IPS-NIHi7 (cell line): ENCODE data around the gene BAG1.

Experiments used
- DNase-seq: peaks from one replicate; pipeline ENCODE4 v3.0.0; 2012; ENCODE audit warnings: mixed read lengths; ENCODE audit errors: extremely low spot score

Gene BAG1

DNA sequence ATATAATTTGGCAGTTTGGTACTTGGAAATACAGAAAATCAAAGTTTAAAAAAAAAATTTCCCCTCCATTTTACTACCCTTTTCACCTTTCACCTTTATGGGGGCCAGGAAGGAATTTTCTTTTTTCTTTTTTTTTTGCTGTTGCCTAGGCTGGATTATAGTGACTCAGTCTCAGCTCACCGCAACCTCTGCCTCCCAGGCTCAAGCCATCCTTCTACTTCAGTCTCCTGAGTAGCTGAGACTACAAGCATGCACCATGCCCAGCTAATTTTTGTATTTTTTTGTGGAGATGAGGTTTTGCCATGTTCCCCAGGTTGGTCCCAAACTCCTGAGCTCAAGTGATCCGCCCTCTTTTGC, 9.4 kb upstream of the BAG1 start:
- no peak for DNase-seq

DNA sequence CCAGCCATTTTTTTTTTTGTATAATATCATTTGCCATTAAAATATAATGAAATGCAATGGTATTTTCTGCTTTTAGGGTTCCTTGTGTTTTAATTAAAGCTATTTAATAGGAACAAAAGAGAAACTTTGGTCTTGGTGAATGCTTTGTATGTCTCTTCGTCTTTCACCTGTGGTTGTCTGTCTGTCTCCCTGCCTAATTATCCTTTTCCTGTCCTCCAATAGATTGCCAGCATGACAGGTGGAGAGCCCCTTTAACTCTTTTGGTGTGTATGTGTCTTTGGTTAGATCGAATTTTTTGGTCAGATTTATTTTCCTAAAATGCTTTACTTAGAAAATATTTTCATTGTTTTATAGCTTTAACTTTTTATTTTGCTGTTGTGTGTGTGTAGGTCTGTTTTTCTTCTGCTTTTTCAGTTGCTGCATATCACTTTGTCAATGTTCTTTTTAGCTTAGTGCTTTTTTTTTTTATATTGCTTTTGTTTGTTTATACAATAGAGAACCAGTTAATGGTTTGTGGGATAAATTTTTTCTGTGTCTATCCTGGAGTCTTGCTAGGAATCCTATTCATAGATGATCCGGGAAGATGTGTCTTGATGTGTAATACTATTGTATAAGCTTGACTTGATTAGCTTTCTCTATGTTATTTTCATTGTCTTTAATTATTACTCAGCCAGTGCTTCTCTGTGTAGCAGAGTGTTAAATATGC, 8.9 kb upstream of the BAG1 start:
- no peak for DNase-seq

DNA sequence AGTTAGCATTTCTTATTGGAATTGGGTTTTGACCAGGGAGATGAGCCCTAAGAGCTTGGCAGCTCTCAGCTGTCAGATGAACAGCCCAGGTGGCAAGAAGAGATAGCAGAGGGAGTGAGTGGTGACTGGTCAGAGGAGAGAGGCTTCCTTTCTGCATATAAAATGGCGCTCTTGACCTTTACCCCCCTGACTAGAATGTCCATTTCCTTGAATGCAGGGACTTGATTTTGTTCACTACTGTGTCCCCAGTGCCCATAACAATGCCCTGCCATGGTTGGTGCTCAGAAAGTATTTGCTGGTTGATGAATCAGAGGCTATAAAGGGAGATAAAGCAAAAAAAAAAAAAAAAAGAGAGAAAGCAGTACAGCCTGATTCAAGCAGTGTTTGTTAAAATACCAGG, 7.6 kb upstream of the BAG1 start:
- DNase-seq = no peak

DNA sequence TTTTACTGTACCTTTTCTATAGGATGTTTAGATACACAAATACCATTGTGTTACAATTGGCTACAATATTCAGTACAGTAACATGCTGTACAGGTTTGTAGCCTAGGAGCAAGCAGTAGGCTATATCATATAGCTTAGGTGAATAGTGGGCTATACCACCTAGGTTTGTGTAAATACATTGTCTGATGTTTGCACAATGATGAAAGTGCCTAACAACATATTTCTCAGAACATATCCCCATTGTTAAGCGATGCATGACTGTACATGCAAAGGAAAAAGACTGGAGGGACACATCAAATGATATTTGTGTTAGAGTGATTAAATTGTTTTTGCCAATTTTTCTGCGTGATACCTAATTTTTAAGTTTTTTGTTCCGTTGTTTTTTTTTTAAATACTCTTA, 5.6 kb upstream of the BAG1 start:
- DNase-seq = no peak

DNA sequence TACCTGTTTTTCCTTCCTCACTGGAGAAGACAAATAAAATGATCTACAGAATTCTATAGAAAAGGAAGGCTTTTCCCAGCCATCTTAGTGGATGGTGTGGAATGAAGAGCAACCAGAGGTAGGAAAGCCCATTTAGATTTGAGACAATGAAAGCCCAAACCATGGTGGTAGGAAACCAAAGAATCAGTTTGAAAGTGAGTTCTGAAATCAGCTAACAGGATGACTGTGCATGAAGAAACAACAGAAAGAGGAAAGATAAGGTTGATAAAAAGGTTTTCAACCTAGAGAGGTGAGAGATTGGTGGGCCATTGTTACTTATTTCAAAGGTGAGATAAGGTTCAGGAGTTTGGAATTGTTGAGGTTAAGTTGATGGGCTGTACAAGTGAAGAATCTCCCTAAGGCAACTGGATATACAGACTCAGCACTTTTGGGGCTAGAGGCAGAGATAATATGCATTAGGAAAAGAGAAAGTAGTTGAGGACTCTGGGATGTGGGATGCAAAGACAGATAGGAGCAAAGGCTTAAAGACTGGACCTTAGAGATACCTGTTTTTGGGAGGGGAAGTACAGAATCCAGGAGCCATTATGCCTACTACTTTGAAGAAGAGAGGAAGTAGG, 2.8 kb upstream of the BAG1 start:
- no peak for DNase-seq

DNA sequence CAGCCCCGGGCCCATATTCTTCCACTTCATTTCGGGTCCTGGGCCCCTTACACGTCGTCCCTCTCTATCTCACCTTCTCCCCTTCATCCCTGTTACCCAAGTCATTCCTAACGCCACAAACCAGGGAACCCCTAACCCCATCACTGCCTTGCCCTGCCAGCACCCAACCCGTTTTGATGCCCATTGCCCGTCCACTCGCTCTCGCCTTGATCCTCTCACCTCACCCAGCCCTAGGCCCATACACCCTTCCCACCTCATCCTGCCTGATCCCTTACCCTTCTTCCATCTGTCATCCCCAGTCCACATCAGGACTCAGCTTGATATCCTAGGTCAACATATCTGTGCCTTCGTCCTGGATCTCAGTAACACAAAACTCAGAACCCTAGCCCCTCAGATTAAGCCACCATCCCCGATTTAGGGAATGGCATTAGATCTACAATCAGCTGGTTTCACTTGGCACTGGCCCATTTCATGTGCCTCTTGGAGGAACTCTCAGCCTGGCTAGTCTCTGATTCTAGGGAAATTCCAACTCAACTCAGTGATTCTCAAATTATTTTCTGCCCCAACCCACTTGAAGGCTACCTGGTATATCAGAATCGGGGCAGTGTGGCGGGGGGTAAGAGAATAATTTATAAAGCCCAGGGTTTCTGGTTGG, 830 bp upstream of the BAG1 start:
- no peak for DNase-seq

DNA sequence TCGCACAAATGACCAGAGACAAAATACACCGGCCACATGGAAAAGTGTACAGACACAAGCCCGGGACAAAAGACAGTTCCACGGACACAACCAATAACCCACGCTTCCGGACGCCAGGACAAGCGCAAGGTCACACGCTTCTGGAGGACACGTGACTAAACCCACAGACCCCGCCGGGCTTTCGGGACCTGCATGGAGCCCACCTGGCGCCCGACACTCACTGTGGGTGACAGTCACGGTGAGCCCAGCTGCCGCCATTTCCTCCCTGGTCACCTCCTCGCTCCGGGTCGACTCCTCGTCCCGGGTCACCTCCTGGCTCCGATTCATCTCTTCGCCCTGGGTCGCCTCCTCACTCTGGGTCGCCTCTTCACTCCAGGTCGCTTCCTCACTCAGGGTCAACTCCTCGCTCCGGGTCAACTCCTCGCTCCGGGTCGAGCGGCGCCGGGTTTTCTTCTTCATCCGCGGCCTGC, 470 bp downstream of the BAG1 start:
- DNase-seq = no peak

DNA sequence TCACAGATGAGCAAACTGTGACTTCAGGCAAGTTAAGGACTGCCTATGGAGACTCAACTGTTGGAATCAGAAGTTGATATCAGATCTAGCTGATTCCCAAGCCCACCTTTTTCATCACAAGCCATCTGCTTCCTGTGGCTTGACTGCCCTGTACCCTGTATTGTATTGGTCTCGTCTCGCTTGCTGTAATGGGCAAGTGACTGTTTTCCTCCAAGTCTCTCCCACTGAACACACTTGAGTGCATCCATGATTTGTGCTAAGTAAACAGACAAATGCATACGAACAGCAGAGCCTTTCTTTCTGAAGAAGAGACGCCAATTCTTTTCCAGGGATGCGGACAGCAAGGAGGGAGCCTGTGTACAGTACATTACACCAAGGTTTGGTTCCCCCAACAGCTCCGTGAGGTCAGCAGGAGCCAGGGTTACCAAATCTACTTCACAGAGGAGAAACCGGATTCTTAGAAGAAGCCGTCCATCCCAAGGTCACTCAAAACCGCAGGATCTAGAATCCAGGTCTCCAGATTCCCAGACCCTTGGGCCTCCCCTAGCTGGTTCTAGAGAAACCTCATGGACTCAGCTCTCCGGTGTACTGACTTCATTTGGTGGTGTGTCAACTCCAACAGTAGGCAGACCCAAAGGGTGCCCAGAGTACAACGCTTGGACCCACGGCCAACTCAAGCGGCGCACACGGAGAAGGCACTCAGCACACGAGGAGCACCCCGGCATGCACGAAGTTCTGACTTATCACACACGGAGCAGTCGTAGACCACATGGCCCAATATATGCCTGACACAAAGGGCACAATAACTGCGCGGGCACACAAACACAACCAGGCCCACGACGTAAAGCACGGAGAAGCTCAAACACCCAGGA, 1.1 kb downstream of the BAG1 start:
- no peak for DNase-seq

DNA sequence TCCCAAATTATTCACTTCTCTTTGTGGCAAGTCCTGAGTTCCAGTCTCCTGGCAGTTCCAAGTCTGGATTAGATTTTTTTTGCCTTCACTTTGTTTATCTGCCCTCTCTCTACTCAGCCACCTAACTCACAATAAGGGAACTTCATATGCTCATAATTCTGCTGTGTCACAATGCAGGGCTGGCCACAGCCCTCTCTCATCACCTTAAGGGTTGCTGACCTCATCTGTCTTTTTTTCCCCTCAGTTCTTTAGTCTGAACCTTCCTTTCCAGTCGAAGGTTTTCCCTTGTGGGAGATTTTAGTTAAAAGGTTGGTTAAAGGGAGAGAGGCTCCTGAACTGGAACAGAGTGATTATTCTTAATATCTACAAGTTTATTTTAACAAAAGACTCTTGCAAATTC, 4.1 kb downstream of the BAG1 start:
- DNase-seq = no peak

DNA sequence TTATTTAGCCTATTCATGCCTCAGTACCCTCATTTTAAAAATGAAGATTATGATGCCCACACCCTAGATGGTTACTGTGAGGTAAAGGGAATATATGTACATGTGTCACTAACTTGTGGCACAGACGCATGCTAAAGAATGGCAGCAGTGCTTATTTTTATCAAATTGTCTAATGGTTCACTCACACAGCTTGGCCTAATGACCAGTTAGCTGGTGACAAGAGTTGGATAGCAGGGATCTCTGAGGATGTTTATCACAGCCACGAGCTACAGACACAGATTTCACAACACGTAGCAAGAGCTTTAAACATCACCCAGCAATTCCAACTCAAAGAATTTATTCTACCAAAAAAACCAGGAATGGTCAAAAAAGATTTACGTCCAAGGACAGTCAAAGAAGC, 7.2 kb downstream of the BAG1 start:
- no peak for DNase-seq

DNA sequence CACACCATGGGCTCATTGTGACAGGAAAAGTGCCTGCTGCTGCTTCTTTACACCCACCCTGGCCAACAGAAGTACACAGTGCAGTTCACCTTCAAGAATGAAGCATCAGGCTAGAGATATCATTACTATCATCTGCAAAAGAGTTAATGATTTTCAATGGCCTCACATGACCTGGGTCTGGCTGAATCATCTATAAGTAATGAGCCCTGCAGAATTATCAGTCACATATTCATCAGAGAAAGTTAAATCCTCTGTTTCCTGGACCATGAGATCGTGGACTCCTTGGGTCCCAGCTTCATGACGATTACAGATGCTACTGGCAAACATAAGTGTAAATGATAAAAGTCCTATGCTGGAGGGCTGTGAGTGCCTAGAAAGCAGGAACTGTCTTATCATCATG, 8.3 kb downstream of the BAG1 start:
- DNase-seq = no peak

DNA sequence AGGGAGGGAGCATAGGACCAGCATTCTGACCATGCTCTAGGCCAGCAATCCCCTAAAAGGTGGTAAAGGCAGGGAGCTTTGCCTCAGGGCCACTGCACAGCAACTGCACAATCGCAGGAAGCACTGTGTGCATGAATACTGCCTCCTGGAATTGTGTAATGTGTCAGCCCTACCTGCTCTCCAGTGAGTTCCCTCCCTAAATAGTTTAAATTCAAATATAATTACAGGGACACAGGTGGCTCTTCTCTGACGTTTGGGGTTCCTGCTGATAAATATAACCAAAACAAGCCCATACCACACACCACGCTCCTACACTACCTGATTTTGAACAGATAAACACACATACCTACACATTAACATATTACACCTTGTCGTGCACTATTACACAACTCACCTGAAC, 9.0 kb downstream of the BAG1 start:
- DNase-seq = no peak

DNA sequence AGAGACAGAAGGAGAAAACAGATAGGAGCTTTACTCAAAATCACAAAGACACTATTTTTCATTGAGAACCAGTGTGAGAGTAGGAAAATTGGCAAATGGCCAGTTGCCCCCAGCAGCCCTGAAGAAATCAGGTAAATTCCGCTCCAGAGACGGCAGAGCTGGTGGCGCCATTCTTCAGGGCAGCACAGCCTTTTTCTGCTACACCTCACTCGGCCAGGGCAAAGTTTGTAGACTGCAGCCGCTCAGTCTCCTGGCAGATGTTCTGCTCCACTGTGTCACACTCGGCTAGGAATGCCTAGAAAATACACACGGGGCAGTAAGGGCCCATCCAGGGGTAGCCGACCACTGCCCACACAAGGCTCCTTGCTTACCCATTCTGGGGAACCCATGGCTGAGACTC, 9.5 kb downstream of the BAG1 start:
- DNase-seq = no peak

DNA sequence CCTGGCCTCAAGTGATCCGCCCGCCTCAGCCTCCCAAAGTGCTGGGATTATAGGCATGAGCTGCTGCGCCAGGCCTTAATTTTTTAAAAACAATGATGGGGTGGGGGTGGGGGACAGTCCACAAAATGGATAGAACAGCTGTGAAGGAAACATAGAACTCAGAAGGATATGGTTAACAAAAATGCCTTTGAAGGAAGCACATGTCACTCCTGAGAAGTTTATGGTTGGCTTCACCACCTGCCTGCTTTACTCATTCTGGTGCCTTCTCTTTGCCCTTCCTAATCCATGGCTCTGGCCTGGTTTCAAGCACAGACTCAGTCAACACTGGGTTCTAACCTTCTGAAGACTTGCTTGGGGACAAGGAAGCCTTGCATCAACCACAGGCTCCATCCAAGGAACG, 10.3 kb downstream of the BAG1 start:
- DNase-seq = no peak

DNA sequence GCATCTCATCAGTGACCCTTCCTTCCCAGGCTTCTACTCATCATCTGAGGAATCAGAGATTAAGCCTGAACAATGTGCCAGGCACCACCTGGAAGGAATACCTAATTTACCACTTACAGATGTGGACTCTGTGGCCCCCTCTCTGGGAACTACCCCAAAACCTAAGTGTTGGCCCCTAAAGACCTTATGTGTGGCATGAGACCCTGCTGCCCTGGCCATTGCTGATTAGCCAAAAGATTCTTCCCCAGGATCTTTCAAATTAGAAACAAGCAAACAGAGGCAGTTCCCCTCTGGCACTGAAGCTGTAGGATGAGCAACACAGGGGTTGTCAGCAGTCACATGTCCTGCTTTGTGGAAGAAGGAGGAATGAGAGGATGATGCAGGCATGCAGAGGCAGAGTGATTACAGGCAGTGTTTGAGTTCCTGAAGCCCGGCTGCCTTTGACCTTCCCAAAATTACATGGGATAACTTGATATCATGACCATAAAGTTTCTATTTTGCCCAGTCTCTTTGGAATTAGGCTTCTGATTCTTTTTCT, 14.0 kb downstream of the BAG1 start:
- DNase-seq = no peak

DNA sequence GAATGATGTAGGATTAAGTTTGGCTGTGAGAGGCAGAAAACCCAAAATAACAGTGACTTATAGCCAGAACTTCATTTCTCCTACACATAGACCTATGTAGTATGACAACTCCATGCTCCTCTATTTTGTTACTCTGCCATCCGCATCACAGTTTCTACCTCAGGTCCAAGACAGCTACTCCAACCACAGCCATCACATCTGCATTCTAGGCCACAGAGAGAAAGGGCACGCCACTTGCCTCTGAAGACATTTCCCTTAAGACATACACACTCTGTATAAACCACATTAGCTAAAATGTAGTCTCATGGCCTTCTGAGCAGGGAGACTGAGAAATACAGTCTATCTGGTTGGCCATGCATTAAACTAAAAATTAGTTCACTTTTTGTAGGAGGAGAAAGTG, 14.5 kb downstream of the BAG1 start:
- no peak for DNase-seq

DNA sequence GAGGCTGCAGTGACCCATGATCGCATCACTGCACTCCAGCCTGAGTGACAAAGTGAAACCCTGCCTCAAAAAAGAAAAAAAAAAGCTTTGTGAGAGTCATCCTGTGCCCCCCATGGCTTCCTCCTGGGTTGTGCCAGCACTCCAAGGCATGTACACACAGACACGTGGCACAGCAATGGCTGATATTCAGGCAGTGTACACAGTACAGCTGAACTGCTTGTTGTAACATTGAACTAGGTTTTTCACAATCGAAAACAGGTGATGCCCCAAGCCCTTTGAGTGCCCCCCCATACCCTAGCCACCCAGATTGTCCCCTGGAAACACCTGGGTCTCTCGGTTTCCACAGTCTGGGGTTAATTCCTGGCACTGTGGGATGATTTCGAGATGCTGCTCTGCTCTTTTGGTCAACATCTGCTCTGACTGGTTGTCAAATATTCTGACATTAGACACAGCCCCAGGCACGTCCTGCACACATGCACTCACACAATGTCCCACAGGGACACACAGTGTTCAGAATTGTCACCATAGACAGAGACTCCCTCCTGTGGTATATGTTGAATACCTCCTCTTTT, 15.3 kb downstream of the BAG1 start:
- no peak for DNase-seq

DNA sequence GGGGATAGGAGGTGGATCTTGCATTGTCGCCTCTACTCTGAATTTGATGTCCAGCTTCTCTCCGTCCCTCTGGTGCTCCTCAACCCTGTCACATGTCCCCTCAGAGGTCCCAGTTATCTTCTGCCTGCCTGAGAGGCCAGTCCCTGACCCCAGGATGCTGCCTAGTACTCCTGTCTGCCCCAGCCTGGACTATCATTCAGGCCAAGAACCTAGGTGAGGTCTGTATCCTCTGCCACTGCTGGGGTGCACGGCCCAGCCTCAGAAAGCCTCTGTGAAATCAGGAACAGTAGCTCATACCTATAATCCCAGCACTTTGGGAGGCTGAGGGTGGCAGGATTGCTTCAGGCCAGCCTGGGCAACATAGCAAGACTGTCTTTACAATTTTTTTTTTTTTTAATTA, 15.9 kb downstream of the BAG1 start:
- no peak for DNase-seq

DNA sequence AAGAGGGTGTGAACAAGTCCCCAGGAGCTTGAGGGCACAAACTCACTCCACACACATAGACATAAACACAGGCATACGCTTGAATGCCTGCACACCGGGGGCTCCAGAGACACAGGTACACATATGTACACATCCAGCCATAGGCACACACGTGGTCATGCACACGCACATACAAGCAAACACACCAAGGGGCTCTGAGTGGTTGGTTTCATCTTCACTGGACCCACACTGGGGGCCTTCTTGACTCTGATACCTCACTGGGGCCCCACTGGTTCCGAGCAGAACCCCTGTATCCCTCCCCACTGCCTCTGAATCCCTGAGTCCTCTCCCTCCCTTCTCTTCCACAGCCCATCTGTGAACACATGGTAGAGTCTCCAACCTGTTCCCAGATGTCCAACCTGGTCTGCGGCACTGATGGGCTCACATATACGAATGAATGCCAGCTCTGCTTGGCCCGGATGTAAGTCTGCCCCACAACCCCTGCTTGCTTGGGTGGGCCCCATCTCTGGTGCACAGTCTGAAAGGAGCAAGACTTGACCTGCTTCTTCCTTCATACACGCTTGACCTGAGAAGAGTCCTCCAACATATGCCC, 18.1 kb downstream of the BAG1 start:
- DNase-seq = no peak

DNA sequence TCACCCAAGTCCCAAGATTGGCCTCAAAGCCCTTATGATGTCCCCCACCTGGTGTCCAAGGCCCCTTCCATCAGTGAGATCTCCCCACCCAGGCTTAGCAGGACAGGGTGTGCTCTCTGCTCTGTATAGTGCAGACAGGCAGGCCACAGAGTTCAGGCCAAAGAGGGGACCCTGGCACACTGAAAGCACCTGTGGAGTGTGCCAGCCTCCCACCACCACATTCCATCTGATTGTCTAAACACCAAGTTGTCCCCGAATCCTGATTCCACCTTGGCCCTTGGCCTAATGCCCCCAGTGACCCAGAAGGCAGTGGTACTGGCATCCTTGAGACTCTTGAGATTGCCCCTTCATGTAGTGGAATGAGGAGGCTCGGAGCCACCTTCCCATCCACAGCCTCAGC, 19.2 kb downstream of the BAG1 start:
- no peak for DNase-seq

DNA sequence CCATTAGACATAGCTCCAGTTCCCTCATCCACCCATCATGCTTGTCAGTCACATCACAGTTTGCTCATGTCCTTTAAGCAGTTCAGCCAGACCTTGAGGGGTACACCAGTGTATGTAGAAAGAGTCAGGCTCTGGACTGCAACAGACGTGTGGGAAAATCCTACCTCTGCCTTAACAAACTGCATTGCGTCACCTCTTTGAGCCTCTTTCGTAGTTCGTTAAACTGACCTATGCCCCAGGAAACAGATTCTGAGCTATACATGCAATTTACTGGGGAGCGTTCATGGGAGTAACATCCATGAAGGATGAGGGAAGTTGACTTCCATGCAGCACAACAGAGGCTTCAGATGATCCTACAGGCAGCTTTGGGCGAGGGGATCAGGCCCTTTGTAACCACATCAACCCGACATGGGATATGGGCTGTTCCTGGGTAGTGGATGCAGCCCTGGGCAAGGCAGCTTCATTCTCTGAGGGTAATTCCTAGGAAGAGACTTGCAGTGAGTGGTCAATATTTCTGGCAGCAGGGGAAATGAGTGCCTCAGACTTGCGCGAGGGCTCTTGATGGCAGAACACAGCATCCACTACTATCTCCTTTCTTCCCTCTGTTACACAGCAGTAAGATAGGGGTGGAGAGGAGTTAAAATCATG, 20.2 kb downstream of the BAG1 start:
- no peak for DNase-seq
